ENCODE measurements around the gene PPP1R27.

- no peak for TF ChIP-seq POLR2AphosphoS5 (IDR thresholded peaks at IDR 0.05; ENCODE audit: insufficient read depth in 1 of 2, low read depth in 1 of 2)
- no peak for TF ChIP-seq POLR2A (IDR thresholded peaks at IDR 0.05)
- TF ChIP-seq CTCF (IDR thresholded peaks at IDR 0.05) = no peak
These were observed 10.0 kb upstream of the PPP1R27 start for GRCh38 chr17:81844887-81845286.

Measured in vagina (tissue), 2 donors.